GM10847 (cell line): ENCODE results near the gene CSN1S1.

Experiments used
- POLR2A ChIP-seq: IDR thresholded peaks from 2 replicates; pipeline ENCODE4 v1.6.1; 2011; ENCODE audit not compliant: insufficient read length; ENCODE audit errors: extremely low read depth

CSN1S1 gene

GRCh38 chr4:69977582-69977981, 46.7 kb downstream of the CSN1S1 start:
- no peak for TF ChIP-seq POLR2A

GRCh38 chr4:69984030-69984443, 53.2 kb downstream of the CSN1S1 start:
- no peak for TF ChIP-seq POLR2A

- TF ChIP-seq POLR2A: no peak
Measured at GRCh38 chr4:69986663-69987062, 55.8 kb downstream of the CSN1S1 start.

- TF ChIP-seq POLR2A: no peak
Measured at GRCh38 chr4:69991016-69991415, 60.1 kb downstream of the CSN1S1 start.

- TF ChIP-seq POLR2A: no peak
Measured at GRCh38 chr4:69994782-69995181, 63.9 kb downstream of the CSN1S1 start.

GRCh38 chr4:69995526-69996016, 64.7 kb downstream of the CSN1S1 start, which contains the start of gene STATH:
Gene STATH (plus strand): TSS chr4:69995966. CDS start chr4:69998438, 2,472 bp downstream.
- no peak for TF ChIP-seq POLR2A
